Activated T-cell treated with anti-CD3 and anti-CD28 coated beads, Interleukin-2, amount 50 U/mL, for 1 hour (primary cell): ENCODE data around the gene SLC46A1.

Experiments
- DNase-seq: peaks from one replicate; pipeline ENCODE4 v3.0.0-alpha.2; 2020

Gene SLC46A1

DNA sequence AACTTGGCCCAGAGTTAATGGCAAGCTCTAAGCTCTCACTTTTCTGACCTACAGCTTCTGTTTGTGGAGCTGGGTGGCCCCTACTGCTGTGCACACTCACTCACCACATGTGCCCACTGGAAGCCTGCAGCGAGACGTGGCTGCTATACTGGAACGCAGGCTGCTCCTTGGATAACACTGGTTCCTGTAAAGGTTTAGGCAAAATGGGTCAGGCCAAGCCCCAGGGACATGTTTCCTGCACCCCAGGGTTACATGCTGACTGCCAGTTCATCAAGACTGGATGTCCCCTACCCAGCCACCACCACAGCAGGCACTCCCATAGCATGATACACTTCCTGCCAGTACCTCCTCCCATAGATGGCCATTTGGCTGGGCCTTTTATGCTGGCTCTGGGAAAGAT, 57.0 kb downstream of the SLC46A1 start:
- DNase-seq = no peak

GRCh38 chr17:28347261-28347891, 58.6 kb downstream of the SLC46A1 start:
- no peak for DNase-seq

GRCh38 chr17:28346746-28347246, 59.2 kb downstream of the SLC46A1 start:
- no peak for DNase-seq

- DNase-seq = no peak
Observed at GRCh38 chr17:28346199-28346580, 59.8 kb downstream of the SLC46A1 start.

- DNase-seq = no peak
Observed at GRCh38 chr17:28345419-28346198, 60.4 kb downstream of the SLC46A1 start.
